Endodermal cell (in vitro differentiated cells): ENCODE data around the gene COL5A1. TPM values are rescaled to one million over a fixed set of nuclear protein-coding genes. Genes with fewer than 3 reads are reported as not detected.

ENCODE experiments used
- DNase-seq: peaks from one replicate; pipeline ENCODE4 v3.0.0-alpha.2; 2017
- H3K27ac ChIP-seq: 2 replicates; pipeline ENCODE4 v1.5.1; 2013; ENCODE audit warnings: mild to moderate bottlenecking, low read depth, low read length, moderate library complexity
- H3K27me3 ChIP-seq: 2 replicates; pipeline ENCODE4 v1.6.1; 2013; ENCODE audit warnings: mild to moderate bottlenecking, low read length, moderate library complexity; ENCODE audit not compliant: insufficient read depth, control insufficient read depth, poor library complexity, severe bottlenecking
- H3K36me3 ChIP-seq: 2 replicates; pipeline ENCODE4 v1.7.0; 2013; ENCODE audit warnings: mild to moderate bottlenecking, low read length, moderate library complexity; ENCODE audit not compliant: control insufficient read depth, insufficient read depth
- H3K4me1 ChIP-seq: one replicate; pipeline ENCODE4 v1.7.0; 2013; ENCODE audit warnings: low read length; ENCODE audit not compliant: control insufficient read depth, insufficient read depth
- H3K4me3 ChIP-seq: 2 replicates; pipeline ENCODE4 v1.5.1; 2013; ENCODE audit warnings: mild to moderate bottlenecking, low read length, moderate library complexity
- H3K9ac ChIP-seq: 2 replicates; pipeline ENCODE4 v1.6.1; 2013; ENCODE audit warnings: mild to moderate bottlenecking, low read length, moderate library complexity; ENCODE audit not compliant: poor library complexity, severe bottlenecking; ENCODE audit errors: extremely low read depth
- H3K9me3 ChIP-seq: 2 replicates; pipeline ENCODE4 v1.6.1; 2013; ENCODE audit warnings: mild to moderate bottlenecking, low read length, moderate library complexity; ENCODE audit not compliant: control insufficient read depth
- H3K27ac Mint-ChIP-seq: 2 replicates; pipeline ENCODE4 v1.8.0; 2020; ENCODE audit warnings: mixed read lengths
- H3K27me3 Mint-ChIP-seq: 2 replicates; pipeline ENCODE4 v1.8.0; 2021; ENCODE audit warnings: mild to moderate bottlenecking, mixed read lengths; ENCODE audit not compliant: insufficient read depth
- H3K36me3 Mint-ChIP-seq: 2 replicates; pipeline ENCODE4 v1.8.0; 2020; ENCODE audit warnings: low read depth, mixed read lengths
- H3K4me1 Mint-ChIP-seq: 2 replicates; pipeline ENCODE4 v1.8.0; 2020; ENCODE audit warnings: mixed read lengths
- H3K4me3 Mint-ChIP-seq: 2 replicates; pipeline ENCODE4 v1.8.0; 2020; ENCODE audit warnings: mild to moderate bottlenecking, moderate library complexity, mixed read lengths
- H3K9me3 Mint-ChIP-seq: 2 replicates; pipeline ENCODE4 v1.8.0; 2020; ENCODE audit warnings: mild to moderate bottlenecking, mixed read lengths
- WGBS, 2 experiments: methylation state at CpG; one replicate each; pipeline versions ENCODE4 v1.1.5 to v1.1.7; 2013; ENCODE audit warnings: missing lambda C conversion rate in 2 of 2, mixed read lengths in 1 of 2; ENCODE audit not compliant: insufficient coverage in 1 of 2, insufficient read length in 1 of 2; 5-methylcytosine and 5-hydroxymethylcytosine counted together
- total RNA-seq, 2 donors: library from RNA; stranded (reverse); fragmentation: NEBNext Ultra II Directional in 1 of 2; extraction: Animal tissue kit (Norgen Biotek cat#: 25700) in 1 of 2; gene quantifications; 2 replicates in 1 of 2; 3 replicates in 1 of 2; pipeline ENCODE4 v1.2.1, GENCODE V29; 2021
- TF ChIP-seq, protein P1 (sequence below): fragments of 200-600 bp; sonication (generic); conservative IDR thresholded peaks from 2 replicates; pipeline ENCODE4 v1.5.0; 2021; ENCODE audit warnings: antibody characterized with exemption, mild to moderate bottlenecking

COL5A1 gene
- total RNA-seq, 2 donors from 2014 or later: 65.3 to 76.6 TPM

DNA sequence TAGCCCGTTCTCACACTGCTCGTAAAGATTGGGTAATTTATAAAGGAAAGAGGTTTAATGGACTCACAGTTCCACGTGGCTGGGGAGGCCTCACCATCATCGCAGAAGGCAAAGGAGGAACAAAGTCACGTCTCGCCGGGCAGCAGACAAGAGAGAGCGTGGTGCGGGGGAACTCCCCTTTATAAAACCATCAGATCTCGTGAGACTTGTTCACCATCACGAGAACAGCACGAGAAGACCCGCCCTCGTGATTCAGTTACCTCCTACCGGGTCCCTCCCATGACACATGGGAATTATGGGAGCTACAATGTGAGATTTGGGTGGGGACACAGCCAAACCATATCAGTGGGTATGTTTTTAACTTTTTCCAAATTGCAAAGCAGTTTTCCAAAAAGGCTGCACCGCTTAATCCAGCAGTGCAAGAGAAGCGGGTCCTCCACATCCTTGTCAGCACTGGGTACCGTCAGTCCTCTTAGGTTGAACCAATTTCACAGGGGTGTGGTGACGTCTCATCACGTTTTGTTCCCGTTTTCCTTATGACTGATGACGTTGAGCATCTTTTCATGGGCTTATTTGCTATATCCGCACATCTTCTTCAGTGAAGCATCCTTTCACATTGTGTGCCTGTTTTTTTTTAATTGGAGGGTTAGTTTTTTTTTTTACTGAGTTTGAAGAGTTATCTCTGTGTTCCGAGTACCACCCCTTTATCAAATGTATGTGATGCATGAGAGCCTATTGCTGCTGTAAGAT is 231.1 kb downstream of the COL5A1 start:
- H3K9me3 Mint-ChIP-seq: peaks cover 2% of the 10 kb centered on the region
- no peak for DNase-seq
- H3K4me3 Mint-ChIP-seq: no peak overlapping the region
- no peaks in the 10 kb centered on the region for H3K4me1 ChIP-seq
- H3K9me3 ChIP-seq: no peaks in the 10 kb centered on the region
- H3K4me3 ChIP-seq: no peak overlapping the region
- H3K27ac Mint-ChIP-seq: no peak overlapping the region
- H3K27me3 ChIP-seq: no peaks in the 10 kb centered on the region
- no peaks in the 10 kb centered on the region for H3K4me1 Mint-ChIP-seq
- 89 to 94% methylated on average over 16 to 23 of the region's 24 CpGs for WGBS, 2 experiments
- H3K36me3 ChIP-seq: no peaks in the 10 kb centered on the region
- TF ChIP-seq, protein P1, sequence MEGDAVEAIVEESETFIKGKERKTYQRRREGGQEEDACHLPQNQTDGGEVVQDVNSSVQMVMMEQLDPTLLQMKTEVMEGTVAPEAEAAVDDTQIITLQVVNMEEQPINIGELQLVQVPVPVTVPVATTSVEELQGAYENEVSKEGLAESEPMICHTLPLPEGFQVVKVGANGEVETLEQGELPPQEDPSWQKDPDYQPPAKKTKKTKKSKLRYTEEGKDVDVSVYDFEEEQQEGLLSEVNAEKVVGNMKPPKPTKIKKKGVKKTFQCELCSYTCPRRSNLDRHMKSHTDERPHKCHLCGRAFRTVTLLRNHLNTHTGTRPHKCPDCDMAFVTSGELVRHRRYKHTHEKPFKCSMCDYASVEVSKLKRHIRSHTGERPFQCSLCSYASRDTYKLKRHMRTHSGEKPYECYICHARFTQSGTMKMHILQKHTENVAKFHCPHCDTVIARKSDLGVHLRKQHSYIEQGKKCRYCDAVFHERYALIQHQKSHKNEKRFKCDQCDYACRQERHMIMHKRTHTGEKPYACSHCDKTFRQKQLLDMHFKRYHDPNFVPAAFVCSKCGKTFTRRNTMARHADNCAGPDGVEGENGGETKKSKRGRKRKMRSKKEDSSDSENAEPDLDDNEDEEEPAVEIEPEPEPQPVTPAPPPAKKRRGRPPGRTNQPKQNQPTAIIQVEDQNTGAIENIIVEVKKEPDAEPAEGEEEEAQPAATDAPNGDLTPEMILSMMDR: no peak
- no peaks in the 10 kb centered on the region for H3K36me3 Mint-ChIP-seq
- no peak overlapping the region for H3K9ac ChIP-seq
- no peak overlapping the region for H3K27ac ChIP-seq
- H3K27me3 Mint-ChIP-seq: no peaks in the 10 kb centered on the region

DNA sequence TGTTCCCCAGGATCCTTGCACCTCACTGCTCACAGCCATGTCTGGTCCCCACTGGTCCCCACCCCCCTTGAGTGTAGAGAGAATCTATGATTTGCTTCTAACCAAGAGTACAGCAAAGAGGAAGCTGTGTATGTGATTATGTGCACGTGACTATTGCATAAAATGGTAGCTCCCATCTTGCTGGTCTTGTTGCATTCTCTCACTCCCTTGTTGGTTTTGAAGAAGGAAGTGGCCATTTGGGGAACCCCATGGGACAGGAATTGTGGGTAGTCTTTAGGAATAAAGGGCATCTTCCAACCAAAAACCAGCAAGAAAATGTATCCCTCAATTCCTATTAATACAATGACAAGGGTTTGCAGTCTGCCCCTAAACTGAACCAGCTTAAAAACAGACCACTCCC is 233.8 kb downstream of the COL5A1 start:
- DNase-seq: no peak
- no peaks in the 10 kb centered on the region for H3K27me3 Mint-ChIP-seq
- WGBS, 2 experiments: 83 to 86% methylated on average over 1 of the region's 1 CpG

GRCh38 chr9:134877541-134877940 is 235.9 kb downstream of the COL5A1 start:
- Mint-ChIP-seq H3K27ac (no peak overlapping the region), H3K27me3 (no peaks in the 10 kb centered on the region), H3K9me3 (peaks cover 2% of the 10 kb centered on the region), H3K4me3 (no peak overlapping the region), H3K4me1 (no peaks in the 10 kb centered on the region), H3K36me3 (no peaks in the 10 kb centered on the region)
- Histone ChIP-seq H3K27ac (no peak overlapping the region), H3K27me3 (no peaks in the 10 kb centered on the region), H3K4me3 (no peak overlapping the region), H3K9ac (no peak overlapping the region), H3K4me1 (no peaks in the 10 kb centered on the region), H3K36me3 (no peaks in the 10 kb centered on the region), H3K9me3 (no peaks in the 10 kb centered on the region)
- TF ChIP-seq, protein P1: no peak
- no peak for DNase-seq
- 86 to 95% methylated on average over 3 to 4 of the region's 4 CpGs for WGBS, 2 experiments

More for the DNA sequence above, 233.8 kb downstream of the COL5A1 start:
- Mint-ChIP-seq H3K36me3 (no peaks in the 10 kb centered on the region), H3K4me3 (no peak overlapping the region), H3K9me3 (peaks cover 2% of the 10 kb centered on the region), H3K4me1 (no peaks in the 10 kb centered on the region), H3K27ac (no peak overlapping the region)
- H3K4me1 ChIP-seq: no peaks in the 10 kb centered on the region
- TF ChIP-seq, protein P1: no peak
- H3K27me3 ChIP-seq: no peaks in the 10 kb centered on the region
- no peak overlapping the region for H3K4me3 ChIP-seq
- H3K36me3 ChIP-seq: no peaks in the 10 kb centered on the region
- H3K9me3 ChIP-seq: no peaks in the 10 kb centered on the region
- no peak overlapping the region for H3K9ac ChIP-seq
- H3K27ac ChIP-seq: no peak overlapping the region
